ENCODE measurements around the gene APEX2. TPM values are rescaled to one million over a fixed set of nuclear protein-coding genes. Genes with fewer than 3 reads are reported as not detected.

Gene APEX2
- total and polyA plus RNA-seq, 2 of the 4 experiments (the other 2 are of a cell fraction) = 3.4 to 16.5 TPM

DNA sequence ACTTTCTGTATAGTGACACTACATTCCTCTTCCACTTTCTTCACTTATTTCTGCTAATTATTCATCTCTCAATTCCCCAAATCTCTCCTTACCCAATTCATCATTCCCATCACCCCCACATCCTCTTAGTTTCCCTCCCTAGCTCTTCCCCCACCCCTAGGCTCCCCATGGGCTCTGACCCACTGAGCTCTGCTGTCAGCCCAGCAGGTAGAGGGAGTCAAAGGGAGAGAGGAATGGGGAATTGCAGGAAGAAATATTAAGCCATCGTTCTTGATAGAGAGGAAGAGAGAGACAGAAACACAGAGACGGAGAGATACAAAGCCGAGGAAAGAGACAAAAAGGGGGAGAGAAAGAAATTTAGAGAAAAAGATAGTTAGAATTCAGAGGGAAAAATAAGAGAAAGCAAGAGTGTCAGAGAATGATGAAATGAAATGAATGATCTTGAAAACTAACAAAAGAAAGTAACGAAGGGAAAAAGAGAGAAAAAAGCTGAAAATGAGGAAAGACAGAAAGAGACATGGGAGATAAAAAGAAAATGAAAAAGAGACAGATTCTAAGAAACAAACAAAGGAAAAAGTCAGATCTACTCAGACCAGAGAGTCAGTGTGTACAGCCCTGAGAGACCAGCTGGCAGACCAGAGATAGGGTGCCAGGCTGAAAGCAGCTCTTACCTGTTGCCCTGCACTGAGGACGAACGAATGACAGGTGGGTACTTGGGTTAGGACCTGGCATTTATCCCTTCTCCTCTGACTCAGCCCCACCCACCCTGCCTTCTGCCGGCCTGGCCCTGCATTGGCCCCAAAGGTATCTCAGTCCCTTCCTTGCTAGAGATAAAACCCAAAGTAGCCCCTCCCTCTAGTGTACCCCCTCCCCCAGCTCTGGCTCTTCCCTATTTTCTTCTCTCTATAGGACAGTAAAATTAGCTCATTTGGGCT lies 30.4 kb downstream of the APEX2 start, which contains the start of gene ALAS2 (continued):
- TF ChIP-seq, protein P1, sequence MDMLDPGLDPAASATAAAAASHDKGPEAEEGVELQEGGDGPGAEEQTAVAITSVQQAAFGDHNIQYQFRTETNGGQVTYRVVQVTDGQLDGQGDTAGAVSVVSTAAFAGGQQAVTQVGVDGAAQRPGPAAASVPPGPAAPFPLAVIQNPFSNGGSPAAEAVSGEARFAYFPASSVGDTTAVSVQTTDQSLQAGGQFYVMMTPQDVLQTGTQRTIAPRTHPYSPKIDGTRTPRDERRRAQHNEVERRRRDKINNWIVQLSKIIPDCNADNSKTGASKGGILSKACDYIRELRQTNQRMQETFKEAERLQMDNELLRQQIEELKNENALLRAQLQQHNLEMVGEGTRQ (IDR thresholded peaks at IDR 0.05; ENCODE audit: low read depth, low read length) = no peak

DNA sequence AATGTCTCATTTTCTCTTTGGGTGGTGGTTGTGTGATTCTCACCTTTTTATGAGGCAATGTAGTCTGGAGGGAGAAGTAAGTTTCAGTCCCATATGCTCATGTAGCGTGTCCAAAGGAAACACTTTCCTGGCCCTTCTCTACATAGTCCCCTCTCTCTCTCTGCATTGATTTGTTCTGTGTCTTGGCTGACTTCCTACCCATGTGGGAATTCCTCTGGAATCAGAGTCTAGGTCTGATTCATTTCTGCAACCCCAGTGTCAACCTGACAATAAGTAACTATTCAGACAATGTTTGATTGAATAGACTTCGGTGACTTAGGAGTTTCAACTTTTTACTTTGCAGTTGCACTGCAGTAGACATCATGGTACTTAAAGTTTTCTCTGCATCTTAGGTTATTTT lies 33.3 kb downstream of the APEX2 start:
- no CpG with 5 or more reads among the region's 2 CpGs for WGBS, 2 experiments (ENCODE audit: extremely low coverage in 2 of 2, insufficient read length in 1 of 2)
- Histone ChIP-seq H2AK9ac (replicated peaks; ENCODE audit: low read depth, low read length, poor library complexity) (no peak overlapping the region), H3K27ac (ENCODE audit: insufficient read depth, low read length) (no peak overlapping the region), H4K91ac (ENCODE audit: insufficient read depth, low read depth, low read length) (no peak overlapping the region), H3K18ac (ENCODE audit: low read depth, low read length) (no peak overlapping the region), H2AFZ (replicated peaks; ENCODE audit: low read length, poor library complexity) (no peak overlapping the region), H3K9ac (ENCODE audit: low read depth, low read length) (no peak overlapping the region), H3K56ac (ENCODE audit: extremely low read depth, insufficient read depth, low read length) (no peak overlapping the region), H4K5ac (ENCODE audit: low read depth, low read length) (no peak overlapping the region), H4K8ac (ENCODE audit: low read depth in 2 of 2, low read length in 2 of 2) (no peak overlapping the region), H3K4me3 (ENCODE audit: insufficient read depth, low read depth, low read length) (no peak overlapping the region), H3K79me1 (ENCODE audit: low read depth in 1 of 2, low read length in 2 of 2) (no peaks in the 10 kb centered on the region), H3K4me1 (ENCODE audit: control insufficient read depth, insufficient read depth, low read length) (no peaks in the 10 kb centered on the region), H2BK20ac (ENCODE audit: low read depth, low read length) (no peak overlapping the region), H2BK120ac (ENCODE audit: low read depth, low read length) (no peak overlapping the region), H3K27me3 (ENCODE audit: control insufficient read depth, insufficient read depth, low read length) (peaks cover 1% of the 10 kb centered on the region), H3K14ac (replicated peaks; ENCODE audit: low read depth, low read length) (no peak overlapping the region), H3K4me2 (ENCODE audit: low read depth, low read length) (no peak overlapping the region), H3K36me3 (ENCODE audit: control insufficient read depth, insufficient read depth, low read length) (no peaks in the 10 kb centered on the region), H2BK5ac (ENCODE audit: low read depth, low read length, poor library complexity, severe bottlenecking) (no peak overlapping the region), H3K9me3 (ENCODE audit: control insufficient read depth, insufficient read depth, low read length) (no peaks in the 10 kb centered on the region), H4K20me1 (ENCODE audit: insufficient read depth, low read length) (no peaks in the 10 kb centered on the region), H2AK5ac (ENCODE audit: low read depth, low read length) (no peak overlapping the region), H3K23ac (ENCODE audit: low read depth, low read length) (no peak overlapping the region), H2BK15ac (ENCODE audit: low read depth, low read length) (no peak overlapping the region), H3K9me1 (ENCODE audit: insufficient read depth, low read length) (no peaks in the 10 kb centered on the region), H3K4ac (ENCODE audit: low read depth, low read length) (no peak overlapping the region)
- BruUV-seq (replicated peaks) = no TSS peak
- dilution Hi-C loops (cut with HindIII; ENCODE audit: low sequenced_read_pairs, unreplicated experiment) (no loop called here), in situ Hi-C loops (cut with MboI; ENCODE audit: low sequenced_read_pairs) (no loop called here), intact Hi-C loops (cut with micrococcal nuclease) (no loop called here)
- TF ChIP-seq, protein P2, sequence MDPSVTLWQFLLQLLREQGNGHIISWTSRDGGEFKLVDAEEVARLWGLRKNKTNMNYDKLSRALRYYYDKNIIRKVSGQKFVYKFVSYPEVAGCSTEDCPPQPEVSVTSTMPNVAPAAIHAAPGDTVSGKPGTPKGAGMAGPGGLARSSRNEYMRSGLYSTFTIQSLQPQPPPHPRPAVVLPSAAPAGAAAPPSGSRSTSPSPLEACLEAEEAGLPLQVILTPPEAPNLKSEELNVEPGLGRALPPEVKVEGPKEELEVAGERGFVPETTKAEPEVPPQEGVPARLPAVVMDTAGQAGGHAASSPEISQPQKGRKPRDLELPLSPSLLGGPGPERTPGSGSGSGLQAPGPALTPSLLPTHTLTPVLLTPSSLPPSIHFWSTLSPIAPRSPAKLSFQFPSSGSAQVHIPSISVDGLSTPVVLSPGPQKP (IDR thresholded peaks at IDR 0.05; ENCODE audit: borderline replicate concordance, low read depth, low read length) = no peak
- TF ChIP-seq CEBPB (IDR thresholded peaks at IDR 0.05; ENCODE audit: low read depth, low read length) = no peak
- TF ChIP-seq CHD1 (IDR thresholded peaks at IDR 0.05; ENCODE audit: low read depth, low read length) = no peak
- no peak for TF ChIP-seq RCOR1 (IDR thresholded peaks at IDR 0.05; ENCODE audit: insufficient replicate concordance, low read length)
- TF ChIP-seq, protein P1 (IDR thresholded peaks at IDR 0.05; ENCODE audit: low read depth, low read length) = no peak
- TF ChIP-seq MAZ (IDR thresholded peaks at IDR 0.05; ENCODE audit: borderline replicate concordance, low read depth, low read length) = no peak
- TF ChIP-seq BHLHE40 (IDR thresholded peaks at IDR 0.05; ENCODE audit: low read depth, low read length) = no peak
- TF ChIP-seq MAFK (IDR thresholded peaks at IDR 0.05; ENCODE audit: low read depth, low read length) = no peak
- no peak for TF ChIP-seq MXI1 (IDR thresholded peaks at IDR 0.05; ENCODE audit: borderline replicate concordance, low read depth, low read length)
- no peak for TF ChIP-seq RAD21 (IDR thresholded peaks at IDR 0.05; ENCODE audit: low read length)
- DNase-seq = no peak
- ChIA-PET POLR2A (ENCODE audit: unreplicated experiment) (no interaction called here), CTCF (no interaction called here)
- ATAC-seq (ENCODE audit: low read depth) = no peak
